T-helper 9 cell (primary cell): ENCODE measurements around the gene SLC47A1.
"Not testable (repeated sequence)": the region's sequence is repeated elsewhere in the genome, so short reads cannot be mapped to it uniquely, and the experiment has no call there.

Experiments
- DNase-seq: peaks from one replicate; pipeline ENCODE4 v3.0.0-alpha.2; 2020

The SLC47A1 gene

DNA sequence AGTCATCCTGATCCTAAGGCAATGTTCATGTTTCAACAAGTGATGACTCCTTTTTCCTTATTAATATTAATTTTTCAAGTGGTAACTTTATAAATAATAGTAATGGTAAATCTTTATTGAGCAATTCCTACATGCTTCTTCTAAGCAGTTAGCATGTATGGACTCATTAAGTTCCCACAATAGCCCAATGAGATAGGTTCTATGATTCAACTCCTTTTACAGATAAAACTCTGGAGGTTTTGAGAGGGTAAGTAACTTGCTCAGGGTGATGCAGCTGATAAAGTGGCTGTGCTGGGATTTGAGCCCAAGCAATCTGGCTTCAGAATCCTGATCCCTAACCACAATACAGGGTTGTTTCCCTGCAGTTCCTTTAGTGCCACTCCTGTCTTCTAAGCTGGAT, 25.3 kb downstream of the SLC47A1 start:
- no peak for DNase-seq

DNA sequence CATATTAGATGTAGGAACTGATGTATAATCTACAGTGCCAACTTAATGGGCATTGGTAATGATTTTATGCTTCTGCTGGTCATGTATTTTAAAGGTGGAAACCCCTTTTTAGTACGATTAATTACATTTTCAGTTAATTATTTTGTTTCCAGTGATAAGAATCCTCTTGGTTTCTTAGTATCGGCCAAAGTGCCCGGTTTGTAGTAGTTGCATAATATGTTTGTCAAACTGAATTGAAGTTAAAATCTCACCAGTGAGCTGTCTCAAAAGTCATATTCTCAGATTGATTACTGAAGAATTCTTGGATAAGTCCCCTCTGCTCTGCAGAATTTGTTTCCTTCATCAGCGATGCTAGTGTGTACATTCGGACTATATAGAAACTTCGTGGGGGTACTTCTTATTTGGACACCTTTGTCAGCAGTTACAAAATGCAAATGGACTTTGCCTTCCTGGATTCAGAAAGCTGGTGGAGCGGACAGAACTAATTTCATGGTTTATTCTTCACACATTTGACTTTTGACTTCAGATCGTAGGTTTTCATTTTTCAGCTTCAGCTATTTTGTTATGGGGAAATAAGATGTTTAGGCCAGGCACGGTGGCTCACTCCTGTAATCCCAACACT, 28.2 kb downstream of the SLC47A1 start:
- no peak for DNase-seq

DNA sequence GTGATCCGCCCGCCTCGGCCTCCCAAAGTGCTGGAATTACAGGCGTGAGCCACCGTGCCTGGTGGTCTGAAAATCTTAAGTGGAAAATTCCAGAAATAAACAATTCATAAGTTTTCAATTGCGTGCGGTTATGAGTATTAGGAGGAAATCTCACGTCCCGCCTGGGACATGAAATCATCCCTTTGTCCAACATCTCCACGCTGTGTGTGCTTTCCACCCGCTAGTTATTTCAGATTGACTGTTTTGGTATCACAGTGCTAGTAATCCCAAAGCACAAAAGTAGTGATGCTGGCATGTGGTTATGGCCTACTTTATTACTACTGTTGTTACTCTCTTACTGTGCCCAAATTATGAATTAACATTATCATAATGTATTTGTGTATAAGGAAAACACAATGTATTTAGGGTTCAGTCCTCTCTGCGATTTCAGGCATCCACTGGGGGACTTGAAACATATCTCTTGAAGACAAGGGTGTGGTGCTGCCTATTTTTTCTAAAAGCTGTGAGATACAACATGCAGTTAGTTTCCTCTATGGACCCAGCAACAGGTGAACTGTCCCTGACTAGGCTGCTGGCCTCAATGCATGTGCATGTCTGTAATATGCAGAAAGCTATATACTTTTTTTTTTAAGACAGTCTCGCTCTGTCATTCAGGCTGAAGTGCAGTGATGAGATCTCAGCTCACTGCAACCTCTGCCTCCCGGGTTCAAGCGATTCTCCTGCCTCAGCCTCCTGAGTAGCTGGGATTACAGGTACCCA, 32.3 kb downstream of the SLC47A1 start:
- DNase-seq, result no peak

DNA sequence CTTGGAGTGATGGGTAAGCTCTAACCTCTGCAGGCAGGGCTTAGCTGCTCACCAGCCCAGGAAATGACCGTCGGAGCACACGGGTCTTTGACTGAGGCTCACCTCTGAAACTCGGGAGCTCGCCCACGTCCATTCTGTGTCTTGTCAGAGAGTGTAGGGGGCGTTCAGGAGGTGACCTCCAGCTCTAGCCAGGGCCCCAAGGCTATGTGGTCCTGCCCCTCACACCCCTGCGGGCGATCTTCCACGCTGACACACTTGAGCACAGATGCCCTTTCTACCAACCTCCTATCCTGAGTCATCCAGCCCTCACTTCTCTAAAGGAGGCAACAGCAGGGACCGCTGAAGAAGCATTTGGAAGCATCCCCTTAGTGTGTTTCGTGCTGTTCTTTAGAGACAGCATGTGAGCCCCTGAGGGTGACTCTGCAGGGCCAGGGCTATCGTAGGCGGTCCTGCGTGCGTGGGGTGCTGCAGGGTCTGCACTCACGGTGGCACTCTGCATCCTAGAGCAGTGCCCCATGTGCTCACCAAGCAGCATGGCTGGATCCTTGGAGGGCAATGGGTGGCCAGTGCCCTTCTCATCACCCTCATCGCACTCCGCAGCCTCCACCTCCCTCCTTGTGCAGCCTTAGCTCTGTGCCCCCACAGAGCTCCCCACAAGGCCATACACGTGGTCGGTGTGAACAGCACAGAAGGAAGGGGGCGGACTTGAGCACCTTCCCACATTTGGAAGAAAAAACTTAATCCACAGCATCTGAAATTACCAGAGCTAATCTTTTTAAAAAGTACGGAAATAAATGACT, 33.8 kb downstream of the SLC47A1 start:
- no peak for DNase-seq

DNA sequence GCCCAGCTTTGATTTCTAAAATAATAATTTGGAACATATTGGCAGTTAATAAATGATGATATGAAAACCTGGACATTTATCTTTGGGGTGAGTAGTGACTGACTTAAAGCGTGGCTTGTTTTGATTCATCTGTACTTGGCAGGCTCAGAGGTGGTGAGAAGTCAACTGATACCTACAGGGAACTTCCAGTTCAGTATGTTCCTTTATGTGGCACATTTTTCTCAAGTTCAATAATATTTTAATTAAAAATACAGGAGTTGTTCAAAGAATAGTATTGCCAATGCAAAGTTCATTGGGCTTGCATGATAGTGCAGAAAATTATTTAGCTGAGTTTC, 34.3 kb downstream of the SLC47A1 start:
- no peak for DNase-seq

GRCh38 chr17:19569785-19570543, 36.3 kb downstream of the SLC47A1 start:
- no peak for DNase-seq

DNA sequence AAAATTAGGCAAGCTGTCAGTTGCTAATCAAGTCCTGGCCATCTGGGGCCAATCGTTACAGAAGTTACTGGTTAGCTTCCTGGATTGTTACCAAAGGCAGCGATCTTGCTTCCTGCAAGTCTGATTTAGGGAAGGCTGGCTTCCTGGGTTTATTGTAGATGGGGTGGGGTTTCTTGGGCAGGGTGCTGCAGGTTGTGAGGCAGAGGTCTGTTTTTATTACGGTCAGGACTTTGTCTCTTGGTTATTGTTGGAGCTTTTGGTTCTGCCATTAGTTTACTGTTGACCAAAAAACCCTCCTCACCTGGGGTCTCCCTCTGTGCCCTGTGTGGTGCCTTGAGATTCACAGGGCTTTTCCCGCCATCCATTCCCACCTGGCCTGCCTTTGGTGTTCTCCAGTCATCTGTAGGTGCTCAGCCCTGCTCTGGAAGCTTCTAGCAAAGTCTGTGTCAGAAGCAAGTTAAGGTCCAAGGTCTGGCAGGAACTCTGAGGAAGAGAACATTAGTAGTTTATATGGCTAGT, 36.9 kb downstream of the SLC47A1 start:
- no peak for DNase-seq

DNA sequence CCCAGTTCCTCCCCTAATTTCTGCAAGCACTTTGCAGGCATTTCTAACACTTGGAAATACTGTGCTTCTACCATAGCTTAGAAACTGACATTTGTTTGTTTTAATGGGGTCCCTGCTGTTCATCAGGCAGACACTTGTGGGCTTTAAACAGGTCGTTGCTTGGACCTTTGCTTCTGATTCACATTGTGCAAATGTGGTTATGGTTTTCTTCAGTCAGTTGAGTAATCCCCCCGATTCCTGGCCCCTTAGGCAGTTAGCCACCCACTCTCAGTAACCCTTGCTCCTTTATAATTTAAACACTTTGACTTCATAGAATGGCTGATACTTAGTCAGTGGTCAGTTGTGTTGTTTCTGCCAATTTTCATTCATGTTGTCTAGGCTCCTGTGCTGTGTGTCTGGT, 39.4 kb downstream of the SLC47A1 start:
- no peak for DNase-seq

- DNase-seq, result no peak
Measured at GRCh38 chr17:19574956-19575355, 41.3 kb downstream of the SLC47A1 start.

GRCh38 chr17:19578545-19578944, 44.9 kb downstream of the SLC47A1 start:
- no peak for DNase-seq

DNA sequence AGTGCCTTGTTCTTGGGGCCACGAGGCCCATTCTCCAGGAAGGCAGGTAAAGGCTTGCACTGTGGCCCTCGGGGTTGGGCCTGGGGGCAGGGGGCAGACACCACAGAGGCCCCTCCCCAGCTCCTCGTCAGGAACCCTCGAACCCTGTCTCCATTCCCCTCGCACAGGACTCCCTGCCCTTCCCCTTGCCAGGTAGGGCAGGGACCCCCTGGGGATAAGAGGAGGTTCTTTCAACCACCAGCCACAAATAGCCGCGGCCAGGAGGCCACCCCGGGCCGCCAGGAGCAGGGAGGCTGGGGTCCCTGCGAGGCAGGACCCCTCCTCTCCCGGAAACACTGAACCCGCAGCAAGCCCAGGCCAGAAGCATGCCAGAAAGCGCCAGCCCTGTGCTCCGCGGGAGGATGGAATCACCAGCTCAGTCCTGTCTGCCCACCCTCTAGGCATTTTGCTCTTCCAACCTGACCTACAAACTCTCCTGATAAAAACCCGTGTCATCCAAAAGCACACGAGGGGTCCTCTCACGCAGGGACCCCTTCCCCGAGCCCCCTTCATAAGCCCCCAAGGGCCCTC, 45.6 kb downstream of the SLC47A1 start:
- no peak for DNase-seq

GRCh38 chr17:19579867-19580565, 46.4 kb downstream of the SLC47A1 start:
- DNase-seq, result no peak

GRCh38 chr17:19580566-19580920, 46.9 kb downstream of the SLC47A1 start:
- not testable (repeated sequence) for DNase-seq

DNA sequence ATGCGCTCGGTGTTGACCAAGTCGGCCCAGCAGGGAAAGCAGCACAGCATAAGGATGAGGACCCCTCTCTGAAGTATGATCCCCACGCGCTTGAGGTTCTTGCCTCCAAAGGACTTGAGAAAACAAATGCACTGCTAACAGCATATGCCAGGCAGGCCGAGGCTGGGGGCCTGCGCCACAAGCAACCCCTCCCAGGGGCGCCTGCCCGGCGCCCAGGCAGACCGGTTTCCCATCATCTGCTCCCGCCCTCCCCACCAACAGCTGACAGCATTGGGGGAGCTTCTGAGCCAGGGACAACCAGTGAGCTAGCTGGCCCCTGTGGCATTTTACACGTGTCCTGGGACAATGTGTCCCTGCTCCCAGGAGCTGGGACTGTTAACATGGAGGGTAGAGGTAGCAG, 48.5 kb downstream of the SLC47A1 start:
- not testable (repeated sequence) for DNase-seq

GRCh38 chr17:19583871-19584270, 50.2 kb downstream of the SLC47A1 start:
- DNase-seq, result no peak

DNA sequence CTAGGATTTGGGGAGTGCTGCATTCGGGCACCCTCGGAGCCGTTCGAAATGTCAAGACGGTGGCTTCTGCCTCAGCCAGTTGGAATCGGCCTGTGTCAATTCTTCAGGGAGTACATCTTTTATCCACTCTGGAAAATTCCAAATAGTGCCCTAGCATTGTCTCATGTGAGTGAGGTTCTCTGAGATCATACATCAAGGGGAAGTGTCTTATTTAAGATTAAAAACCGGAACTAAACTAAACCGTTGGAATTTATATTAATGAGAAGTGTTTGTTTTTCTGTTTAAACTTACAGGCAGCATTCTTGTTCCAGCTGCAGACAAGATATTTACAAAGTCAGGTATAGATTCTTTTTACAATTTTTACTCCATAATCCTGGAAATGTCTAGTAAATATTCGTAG, 56.8 kb downstream of the SLC47A1 start:
- DNase-seq, result no peak

DNA sequence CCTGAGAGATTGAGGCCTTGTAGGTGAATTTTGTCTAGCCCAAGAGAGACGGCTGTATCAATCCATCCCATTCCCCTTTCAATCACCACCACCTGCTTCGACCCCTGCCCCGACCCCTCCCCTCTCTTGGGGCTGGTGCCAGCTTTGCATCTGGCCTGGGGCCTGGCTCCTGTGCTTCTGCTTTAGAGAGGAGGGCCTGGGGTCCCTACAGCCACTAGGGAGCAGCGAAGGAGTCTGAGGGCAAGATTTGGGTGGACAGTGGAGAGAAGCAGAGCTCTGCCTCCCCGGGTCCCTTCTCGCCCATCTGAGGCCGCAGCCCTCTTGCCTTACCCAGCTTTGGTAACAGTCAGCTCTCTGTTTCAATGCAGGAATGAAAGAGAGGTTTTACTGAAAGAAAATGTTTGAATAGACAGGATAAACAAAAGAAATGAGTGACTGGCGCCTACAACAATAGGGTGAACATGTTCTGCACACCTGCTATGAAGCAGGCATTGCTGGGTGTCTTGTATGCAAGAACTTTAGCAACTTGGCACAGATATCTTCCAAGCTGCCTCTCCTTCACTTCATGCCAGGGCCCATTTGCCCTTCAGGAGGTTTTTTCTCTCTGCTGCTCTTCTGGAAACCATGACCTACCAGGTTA, 57.4 kb downstream of the SLC47A1 start:
- no peak for DNase-seq

DNA sequence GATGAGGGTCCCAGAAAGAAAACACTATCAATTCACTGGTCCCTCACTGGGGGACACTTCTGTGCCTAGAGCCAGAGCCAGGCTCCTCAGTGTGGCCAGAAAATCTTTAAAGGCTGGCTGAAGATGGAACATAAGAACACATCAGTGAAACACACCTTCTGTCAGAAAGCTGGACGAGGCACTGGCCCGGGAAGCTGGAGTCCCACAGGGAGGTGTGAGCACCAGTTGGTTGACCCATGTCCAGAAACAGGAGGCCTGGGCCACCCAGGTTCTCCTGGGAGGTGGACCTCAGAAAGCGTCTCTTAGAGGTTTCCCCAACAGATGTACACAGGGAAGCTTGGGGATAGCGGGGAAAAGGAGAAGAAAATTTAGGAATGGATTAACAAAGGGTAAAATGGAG, 58.7 kb downstream of the SLC47A1 start:
- no peak for DNase-seq

GRCh38 chr17:19596869-19597268, 63.2 kb downstream of the SLC47A1 start:
- DNase-seq, result no peak

DNA sequence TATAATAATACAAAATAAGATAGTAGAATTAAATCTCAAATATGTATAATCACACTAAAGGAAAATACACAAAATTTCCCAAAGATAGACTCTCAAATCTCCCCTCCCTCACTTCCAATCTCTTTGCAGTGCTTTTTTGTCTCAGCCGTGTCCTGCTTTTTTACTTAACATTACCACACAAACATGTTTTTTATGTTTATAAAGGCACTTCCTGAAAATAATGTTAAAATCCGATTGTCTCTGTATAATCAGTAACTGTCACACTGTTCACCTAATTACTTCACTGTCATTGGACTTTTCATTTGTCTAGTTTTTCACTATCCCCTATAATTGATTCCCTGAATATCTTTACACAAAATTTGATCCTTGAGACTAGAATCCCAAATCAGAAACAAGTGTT, 76.7 kb downstream of the SLC47A1 start:
- no peak for DNase-seq

GRCh38 chr17:19610879-19611278, 77.2 kb downstream of the SLC47A1 start:
- no peak for DNase-seq

DNA sequence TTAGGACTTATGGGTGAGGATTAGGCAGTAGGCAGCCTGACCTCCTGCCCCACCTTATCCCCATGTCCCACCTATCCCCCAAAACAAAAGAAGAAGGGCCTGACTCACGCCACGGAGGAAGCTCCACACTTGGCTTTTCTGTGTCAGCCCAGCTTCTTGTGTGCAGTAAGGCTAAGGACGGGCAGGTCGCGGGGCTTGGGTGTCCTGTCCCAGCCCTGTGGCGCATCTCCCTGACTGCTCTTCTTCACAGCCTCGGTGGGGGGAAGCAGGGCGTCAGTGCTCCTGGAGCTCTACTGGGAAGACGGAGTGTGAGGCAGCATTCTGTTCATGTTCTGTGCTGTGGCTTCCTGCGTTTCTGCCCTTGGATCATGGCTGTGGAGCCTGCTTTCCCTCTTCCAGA, 80.3 kb downstream of the SLC47A1 start:
- DNase-seq, result no peak
